ENCODE results near the gene KCTD2. TPM values are rescaled to one million over a fixed set of nuclear protein-coding genes. Genes with fewer than 3 reads are reported as not detected.

Gene KCTD2
- total and polyA plus RNA-seq, 9 of the 15 experiments (the other 6 are each of a cell fraction or from before 2014, with no cell fraction given) = 1.7 to 32.9 (median 15.8) TPM

GRCh38 chr17:75012346-75013091, 34.5 kb upstream of the KCTD2 start, which contains the start of gene MRPL58 (continued):
- TF ChIP-seq HMBOX1 (IDR thresholded peaks at IDR 0.05) (no peak), NR2F6 (CRISPR knock-in tag; IDR thresholded peaks at IDR 0.05) (no peak), SIN3A (IDR thresholded peaks at IDR 0.05; ENCODE audit: borderline replicate concordance in 2 of 2, control insufficient read depth in 1 of 2, low read depth in 2 of 2, low read length in 2 of 2) (peak in 1 of 2 experiments; percentile 92; a peak in 1 of 4 replicates), BACH1 (tag; IDR thresholded peaks at IDR 0.05) (no peak), PRDM10 (IDR thresholded peaks at IDR 0.05; ENCODE audit: partially characterized antibody) (peak; percentile 21), NEUROD1 (IDR thresholded peaks at IDR 0.05; ENCODE audit: borderline replicate concordance, low read depth, low read length, partially characterized antibody) (peak; percentile 61), RHOXF2B (CRISPR knock-in tag; conservative IDR thresholded peaks at IDR 0.05) (no peak), BRCA1 (IDR thresholded peaks at IDR 0.05) (no peak), BRCA1 (CRISPR knock-in tag; IDR thresholded peaks at IDR 0.05) (no peak), CHD4 (IDR thresholded peaks at IDR 0.05; ENCODE audit: insufficient read depth, insufficient replicate concordance, low read depth, low read length, poor library complexity, severe bottlenecking) (no peak), ZNF778 (CRISPR knock-in tag; IDR thresholded peaks at IDR 0.05) (no peak)
- TF ChIP-seq, protein P1, sequence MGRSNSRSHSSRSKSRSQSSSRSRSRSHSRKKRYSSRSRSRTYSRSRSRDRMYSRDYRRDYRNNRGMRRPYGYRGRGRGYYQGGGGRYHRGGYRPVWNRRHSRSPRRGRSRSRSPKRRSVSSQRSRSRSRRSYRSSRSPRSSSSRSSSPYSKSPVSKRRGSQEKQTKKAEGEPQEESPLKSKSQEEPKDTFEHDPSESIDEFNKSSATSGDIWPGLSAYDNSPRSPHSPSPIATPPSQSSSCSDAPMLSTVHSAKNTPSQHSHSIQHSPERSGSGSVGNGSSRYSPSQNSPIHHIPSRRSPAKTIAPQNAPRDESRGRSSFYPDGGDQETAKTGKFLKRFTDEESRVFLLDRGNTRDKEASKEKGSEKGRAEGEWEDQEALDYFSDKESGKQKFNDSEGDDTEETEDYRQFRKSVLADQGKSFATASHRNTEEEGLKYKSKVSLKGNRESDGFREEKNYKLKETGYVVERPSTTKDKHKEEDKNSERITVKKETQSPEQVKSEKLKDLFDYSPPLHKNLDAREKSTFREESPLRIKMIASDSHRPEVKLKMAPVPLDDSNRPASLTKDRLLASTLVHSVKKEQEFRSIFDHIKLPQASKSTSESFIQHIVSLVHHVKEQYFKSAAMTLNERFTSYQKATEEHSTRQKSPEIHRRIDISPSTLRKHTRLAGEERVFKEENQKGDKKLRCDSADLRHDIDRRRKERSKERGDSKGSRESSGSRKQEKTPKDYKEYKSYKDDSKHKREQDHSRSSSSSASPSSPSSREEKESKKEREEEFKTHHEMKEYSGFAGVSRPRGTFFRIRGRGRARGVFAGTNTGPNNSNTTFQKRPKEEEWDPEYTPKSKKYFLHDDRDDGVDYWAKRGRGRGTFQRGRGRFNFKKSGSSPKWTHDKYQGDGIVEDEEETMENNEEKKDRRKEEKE (IDR thresholded peaks at IDR 0.05; ENCODE audit: borderline replicate concordance in 1 of 2, control insufficient read depth in 1 of 2, low read depth in 2 of 2, low read length in 1 of 2) = peak in 1 of 2 experiments; percentile 92; a peak in 1 of 4 replicates
- TF ChIP-seq, protein P2, sequence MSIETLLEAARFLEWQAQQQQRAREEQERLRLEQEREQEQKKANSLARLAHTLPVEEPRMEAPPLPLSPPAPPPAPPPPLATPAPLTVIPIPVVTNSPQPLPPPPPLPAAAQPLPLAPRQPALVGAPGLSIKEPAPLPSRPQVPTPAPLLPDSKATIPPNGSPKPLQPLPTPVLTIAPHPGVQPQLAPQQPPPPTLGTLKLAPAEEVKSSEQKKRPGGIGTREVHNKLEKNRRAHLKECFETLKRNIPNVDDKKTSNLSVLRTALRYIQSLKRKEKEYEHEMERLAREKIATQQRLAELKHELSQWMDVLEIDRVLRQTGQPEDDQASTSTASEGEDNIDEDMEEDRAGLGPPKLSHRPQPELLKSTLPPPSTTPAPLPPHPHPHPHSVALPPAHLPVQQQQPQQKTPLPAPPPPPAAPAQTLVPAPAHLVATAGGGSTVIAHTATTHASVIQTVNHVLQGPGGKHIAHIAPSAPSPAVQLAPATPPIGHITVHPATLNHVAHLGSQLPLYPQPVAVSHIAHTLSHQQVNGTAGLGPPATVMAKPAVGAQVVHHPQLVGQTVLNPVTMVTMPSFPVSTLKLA (conservative IDR thresholded peaks at IDR 0.05) = peak; percentile 55 to 81
- TF ChIP-seq, protein P3, sequence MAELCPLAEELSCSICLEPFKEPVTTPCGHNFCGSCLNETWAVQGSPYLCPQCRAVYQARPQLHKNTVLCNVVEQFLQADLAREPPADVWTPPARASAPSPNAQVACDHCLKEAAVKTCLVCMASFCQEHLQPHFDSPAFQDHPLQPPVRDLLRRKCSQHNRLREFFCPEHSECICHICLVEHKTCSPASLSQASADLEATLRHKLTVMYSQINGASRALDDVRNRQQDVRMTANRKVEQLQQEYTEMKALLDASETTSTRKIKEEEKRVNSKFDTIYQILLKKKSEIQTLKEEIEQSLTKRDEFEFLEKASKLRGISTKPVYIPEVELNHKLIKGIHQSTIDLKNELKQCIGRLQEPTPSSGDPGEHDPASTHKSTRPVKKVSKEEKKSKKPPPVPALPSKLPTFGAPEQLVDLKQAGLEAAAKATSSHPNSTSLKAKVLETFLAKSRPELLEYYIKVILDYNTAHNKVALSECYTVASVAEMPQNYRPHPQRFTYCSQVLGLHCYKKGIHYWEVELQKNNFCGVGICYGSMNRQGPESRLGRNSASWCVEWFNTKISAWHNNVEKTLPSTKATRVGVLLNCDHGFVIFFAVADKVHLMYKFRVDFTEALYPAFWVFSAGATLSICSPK (IDR thresholded peaks at IDR 0.05; ENCODE audit: borderline replicate concordance) = no peak
